ENCODE data around the gene CPB2.

GRCh38 chr13:46051968-46052318 is 52.9 kb downstream of the CPB2 start:
- TF ChIP-seq CTCF (IDR thresholded peaks at IDR 0.05) (no peak), ZFX (IDR thresholded peaks at IDR 0.05; ENCODE audit: borderline replicate concordance) (no peak)

Data from 22Rv1 (cell line).